ENCODE results near the gene ERICH2. TPM values are rescaled to one million over a fixed set of nuclear protein-coding genes. Genes with fewer than 3 reads are reported as not detected.

The ERICH2 gene
- total RNA-seq, 1 donor from 2014 or later, result 2.6 TPM

GRCh38 chr2:170843656-170844055 is 73.5 kb downstream of the ERICH2 start:
- H3K27me3 Mint-ChIP-seq (ENCODE audit: low read depth), result peaks cover 4% of the 10 kb centered on the region
- no peak overlapping the region for H3K4me3 Mint-ChIP-seq (ENCODE audit: unreplicated experiment)
- TF ChIP-seq CTCF (IDR thresholded peaks at IDR 0.05), result no peak
- DNase-seq (ENCODE audit: low spot score), result no peak
- H3K4me1 Mint-ChIP-seq (ENCODE audit: low read depth), result peaks cover 12% of the 10 kb centered on the region
- H3K9me3 Mint-ChIP-seq (ENCODE audit: low read depth), result no peaks in the 10 kb centered on the region
- H3K27ac Mint-ChIP-seq (ENCODE audit: unreplicated experiment), result no peak overlapping the region
- no peaks in the 10 kb centered on the region for H3K36me3 Mint-ChIP-seq (ENCODE audit: low read depth)

GRCh38 chr2:170845343-170845742 is 75.2 kb downstream of the ERICH2 start:
- peak; percentile 31 for TF ChIP-seq CTCF (IDR thresholded peaks at IDR 0.05)
- H3K4me1 Mint-ChIP-seq (ENCODE audit: low read depth), result peaks cover 12% of the 10 kb centered on the region
- H3K27me3 Mint-ChIP-seq (ENCODE audit: low read depth), result no peaks in the 10 kb centered on the region
- DNase-seq (ENCODE audit: low spot score), result no peak
- no peak overlapping the region for H3K27ac Mint-ChIP-seq (ENCODE audit: unreplicated experiment)
- no peaks in the 10 kb centered on the region for H3K36me3 Mint-ChIP-seq (ENCODE audit: low read depth)
- H3K4me3 Mint-ChIP-seq (ENCODE audit: unreplicated experiment), result no peak overlapping the region
- no peaks in the 10 kb centered on the region for H3K9me3 Mint-ChIP-seq (ENCODE audit: low read depth)

GRCh38 chr2:170846314-170846713 is 76.1 kb downstream of the ERICH2 start:
- H3K4me1 Mint-ChIP-seq (ENCODE audit: low read depth), result peaks cover 12% of the 10 kb centered on the region
- H3K9me3 Mint-ChIP-seq (ENCODE audit: low read depth), result no peaks in the 10 kb centered on the region
- H3K4me3 Mint-ChIP-seq (ENCODE audit: unreplicated experiment), result no peak overlapping the region
- DNase-seq (ENCODE audit: low spot score), result no peak
- H3K27ac Mint-ChIP-seq (ENCODE audit: unreplicated experiment), result no peak overlapping the region
- H3K36me3 Mint-ChIP-seq (ENCODE audit: low read depth), result no peaks in the 10 kb centered on the region
- H3K27me3 Mint-ChIP-seq (ENCODE audit: low read depth), result no peaks in the 10 kb centered on the region
- no peak for TF ChIP-seq CTCF (IDR thresholded peaks at IDR 0.05)

- H3K9me3 Mint-ChIP-seq (ENCODE audit: low read depth), result no peaks in the 10 kb centered on the region
- no peaks in the 10 kb centered on the region for H3K36me3 Mint-ChIP-seq (ENCODE audit: low read depth)
- DNase-seq (ENCODE audit: low spot score), result no peak
- peaks cover 12% of the 10 kb centered on the region for H3K4me1 Mint-ChIP-seq (ENCODE audit: low read depth)
- H3K27me3 Mint-ChIP-seq (ENCODE audit: low read depth), result no peaks in the 10 kb centered on the region
- TF ChIP-seq CTCF (IDR thresholded peaks at IDR 0.05), result no peak
- H3K4me3 Mint-ChIP-seq (ENCODE audit: unreplicated experiment), result no peak overlapping the region
- H3K27ac Mint-ChIP-seq (ENCODE audit: unreplicated experiment), result no peak overlapping the region
Observed at GRCh38 chr2:170847716-170848115, 77.5 kb downstream of the ERICH2 start.

Other genes starting within 250 kb of the ERICH2 start
- gene SP5, start 55.0 kb upstream of the ERICH2 start, total RNA-seq, result not detected in 3 replicates
- not detected in 3 replicates for gene GAD1, start 46.5 kb downstream of the ERICH2 start, total RNA-seq
- gene GORASP2, start 158.9 kb downstream of the ERICH2 start, total RNA-seq, result 117 to 126 TPM (median 125 TPM) in 3 replicates

Measured in chondrocyte (in vitro differentiated cells).